Stimulated activated CD4-positive, alpha-beta T cell treated with anti-CD3 and anti-CD28 coated beads, Interleukin-15, amount 100 ng/mL, for 1 hour (primary cell): ENCODE results near the gene SLFN13.
"Not testable (repeated sequence)": the region's sequence is repeated elsewhere in the genome, so short reads cannot be mapped to it uniquely, and the experiment has no call there.

Experiments
- DNase-seq, 2 donors: peaks; one replicate each; pipeline ENCODE4 v3.0.0-alpha.2; 2020; ENCODE audit warnings: low read depth in 1 of 2, low spot score in 1 of 2

SLFN13 gene, protein sequence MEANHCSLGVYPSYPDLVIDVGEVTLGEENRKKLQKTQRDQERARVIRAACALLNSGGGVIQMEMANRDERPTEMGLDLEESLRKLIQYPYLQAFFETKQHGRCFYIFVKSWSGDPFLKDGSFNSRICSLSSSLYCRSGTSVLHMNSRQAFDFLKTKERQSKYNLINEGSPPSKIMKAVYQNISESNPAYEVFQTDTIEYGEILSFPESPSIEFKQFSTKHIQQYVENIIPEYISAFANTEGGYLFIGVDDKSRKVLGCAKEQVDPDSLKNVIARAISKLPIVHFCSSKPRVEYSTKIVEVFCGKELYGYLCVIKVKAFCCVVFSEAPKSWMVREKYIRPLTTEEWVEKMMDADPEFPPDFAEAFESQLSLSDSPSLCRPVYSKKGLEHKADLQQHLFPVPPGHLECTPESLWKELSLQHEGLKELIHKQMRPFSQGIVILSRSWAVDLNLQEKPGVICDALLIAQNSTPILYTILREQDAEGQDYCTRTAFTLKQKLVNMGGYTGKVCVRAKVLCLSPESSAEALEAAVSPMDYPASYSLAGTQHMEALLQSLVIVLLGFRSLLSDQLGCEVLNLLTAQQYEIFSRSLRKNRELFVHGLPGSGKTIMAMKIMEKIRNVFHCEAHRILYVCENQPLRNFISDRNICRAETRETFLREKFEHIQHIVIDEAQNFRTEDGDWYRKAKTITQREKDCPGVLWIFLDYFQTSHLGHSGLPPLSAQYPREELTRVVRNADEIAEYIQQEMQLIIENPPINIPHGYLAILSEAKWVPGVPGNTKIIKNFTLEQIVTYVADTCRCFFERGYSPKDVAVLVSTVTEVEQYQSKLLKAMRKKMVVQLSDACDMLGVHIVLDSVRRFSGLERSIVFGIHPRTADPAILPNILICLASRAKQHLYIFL

GRCh38 chr17:35448214-35448898, at the start of gene SLFN13:
Gene SLFN13, minus strand, starts transcription at chr17:35448766. Its CDS starts 3,086 bp downstream, at chr17:35445680.
- DNase-seq, result peak; percentile 64 to 78

DNA sequence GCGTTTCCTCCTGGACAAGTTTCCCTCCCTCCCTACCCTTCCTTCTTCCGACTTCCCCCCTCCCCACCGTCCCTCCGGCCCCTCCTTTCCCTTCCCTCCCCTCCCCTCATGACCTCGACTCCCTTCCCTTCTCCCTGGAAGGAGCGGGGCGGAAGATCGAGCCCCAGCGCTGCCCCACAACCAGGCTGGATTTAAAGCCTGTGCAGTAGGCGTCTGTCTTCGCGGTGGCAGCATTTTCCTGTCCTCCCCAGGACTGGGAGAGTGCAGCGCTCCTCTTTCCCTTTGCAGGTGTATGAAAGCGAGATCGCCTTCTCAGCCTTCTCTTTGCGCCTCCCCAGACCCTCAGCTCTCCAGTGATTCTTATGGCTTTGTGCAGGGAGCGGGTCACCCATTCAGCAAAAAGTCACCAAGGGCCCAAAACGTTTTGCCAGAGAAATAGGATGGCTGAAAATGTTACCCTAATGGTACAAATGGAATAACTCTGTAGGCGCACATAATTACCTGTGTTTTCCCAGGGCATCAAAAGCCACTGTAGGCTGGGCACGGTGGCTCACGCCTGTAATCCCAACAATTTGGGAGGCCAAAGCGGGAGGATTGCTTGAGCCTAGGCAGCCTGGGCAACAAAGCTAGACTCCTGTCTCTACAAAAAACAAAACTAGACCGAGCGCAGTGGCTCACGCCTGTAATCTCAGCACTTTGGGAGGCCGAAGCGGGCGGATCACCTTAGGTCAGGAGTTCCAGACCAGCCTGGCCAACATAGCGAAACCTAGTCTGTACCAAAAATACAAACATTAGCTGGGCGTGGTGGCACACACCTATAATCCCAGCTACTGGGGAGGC, 48.1 kb upstream of the SLFN13 start:
- no peak for DNase-seq

GRCh38 chr17:35493040-35493439, 44.5 kb upstream of the SLFN13 start:
- DNase-seq, result no peak

DNA sequence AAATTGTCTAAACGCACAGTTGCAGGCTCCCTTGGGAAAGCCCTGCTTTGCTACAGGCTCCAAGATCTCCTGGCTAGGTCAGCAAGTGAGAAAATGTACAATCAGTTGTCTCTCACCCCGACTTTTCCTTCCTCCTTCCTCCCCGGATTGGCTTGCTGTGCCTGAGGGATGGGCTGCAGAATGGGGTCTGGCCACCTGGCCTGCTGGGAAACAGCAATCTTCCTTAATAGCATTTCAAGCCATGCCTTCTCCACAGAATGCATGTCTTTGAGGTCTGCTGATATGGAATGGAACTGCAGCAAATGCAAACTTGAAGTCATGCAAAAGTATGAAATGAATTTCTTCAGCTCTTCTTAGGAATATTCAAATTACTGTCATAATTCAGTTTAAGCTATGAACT, 42.9 kb upstream of the SLFN13 start:
- no peak for DNase-seq

- no peak for DNase-seq
These were observed 41.4 kb upstream of the SLFN13 start for GRCh38 chr17:35489944-35490343.

GRCh38 chr17:35488991-35489390, 40.4 kb upstream of the SLFN13 start:
- DNase-seq, result no peak

- DNase-seq, result peak; percentile 53 to 71
These were observed 38.6 kb upstream of the SLFN13 start for GRCh38 chr17:35486920-35487732.

- no peak for DNase-seq
These were observed 30.7 kb upstream of the SLFN13 start for GRCh38 chr17:35479271-35479670.

- no peak for DNase-seq
These were observed 28.7 kb upstream of the SLFN13 start for GRCh38 chr17:35477248-35477647.

DNA sequence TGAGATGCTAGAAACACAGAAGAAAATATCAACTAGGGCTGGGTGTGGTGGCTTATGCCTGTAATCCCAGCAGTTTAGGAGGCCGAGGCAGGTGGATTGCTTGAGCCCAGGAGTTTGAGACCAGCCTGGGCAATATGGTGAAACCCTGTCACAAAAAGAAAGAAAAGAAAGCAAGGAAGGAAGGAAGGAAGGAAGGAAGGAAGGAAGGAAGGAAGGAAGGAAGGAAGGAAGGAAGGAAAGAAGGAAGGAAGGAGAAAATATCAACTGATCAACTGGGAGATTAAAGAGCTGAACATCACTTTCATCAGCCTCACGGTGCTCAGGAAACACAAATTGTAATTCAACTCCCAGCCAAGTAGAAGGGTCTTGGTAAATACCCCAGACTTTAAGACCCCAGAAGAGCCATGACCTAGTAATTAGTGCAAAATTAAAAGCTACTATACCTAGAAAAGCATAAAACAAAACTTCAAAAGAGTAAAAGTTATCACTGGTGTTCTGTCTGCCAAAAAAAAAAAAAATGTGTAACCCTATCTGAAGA, 27.8 kb upstream of the SLFN13 start:
- DNase-seq, result no peak

DNA sequence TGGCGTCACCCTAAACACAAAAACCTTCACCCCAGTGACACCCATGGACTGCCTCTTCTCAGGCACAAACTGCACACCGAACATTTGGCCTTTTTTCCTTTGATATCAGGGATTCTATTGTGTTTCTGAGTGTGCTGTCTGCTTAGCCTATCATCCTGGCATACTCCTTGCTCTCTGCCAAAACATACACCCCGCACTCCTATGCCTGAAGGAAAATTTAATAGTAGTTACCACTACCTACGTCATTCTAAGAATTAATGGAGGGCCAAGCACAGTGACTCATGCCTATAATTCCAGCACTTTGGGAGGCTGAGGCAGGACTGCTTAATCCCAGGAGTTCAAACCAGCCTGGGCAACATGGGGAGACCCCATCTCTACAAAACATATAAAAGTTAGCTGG, 19.9 kb upstream of the SLFN13 start:
- DNase-seq, result no peak

DNA sequence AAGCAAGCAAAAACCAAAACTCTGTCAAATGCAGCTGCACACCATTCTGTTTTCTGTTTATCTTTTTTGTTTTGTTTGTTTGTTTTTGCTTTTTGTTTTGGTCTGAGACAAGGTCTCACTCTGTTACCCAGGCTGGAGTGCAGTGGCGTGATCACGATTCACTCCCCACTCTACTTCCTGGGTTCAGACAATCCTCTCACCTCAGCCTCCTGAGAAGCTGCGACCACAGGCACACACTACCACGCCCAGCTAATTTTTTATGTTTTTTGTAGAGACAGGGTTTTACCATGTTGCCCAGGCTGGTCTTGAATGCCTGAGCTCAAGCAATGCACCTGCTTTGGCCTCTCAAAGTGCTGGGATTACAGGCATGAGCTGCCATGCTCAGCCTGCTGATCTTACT, 19.3 kb upstream of the SLFN13 start:
- DNase-seq, result no peak

DNA sequence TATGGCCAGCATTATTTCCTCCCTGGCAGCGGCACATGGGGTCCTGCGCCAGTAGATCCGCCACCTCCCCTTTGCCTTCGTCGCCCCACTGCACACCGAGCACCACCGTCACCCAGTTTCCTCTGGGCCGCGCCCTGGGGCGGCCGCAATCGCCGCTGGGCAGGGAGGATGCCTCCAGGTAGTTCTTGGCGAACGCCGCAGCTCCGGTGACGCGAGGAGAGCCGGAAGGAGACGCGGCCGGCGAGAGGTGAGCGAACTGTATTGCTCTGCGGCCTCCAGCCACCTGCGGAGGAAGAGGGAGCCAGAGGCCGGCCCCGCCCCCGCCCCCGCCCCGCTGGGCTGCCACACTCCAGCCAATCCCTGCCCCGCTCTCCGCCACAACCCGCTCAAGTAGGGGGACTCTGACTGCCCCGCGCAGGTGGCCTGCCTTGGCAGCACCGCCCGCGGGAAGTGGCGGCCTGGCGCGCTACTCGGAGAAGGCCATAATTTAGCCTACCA, 11.8 kb upstream of the SLFN13 start:
- DNase-seq, result peak in 1 of 2 donors; percentile 10

- DNase-seq, result not testable (repeated sequence)
These were observed 5.5 kb upstream of the SLFN13 start for GRCh38 chr17:35454035-35454434.

GRCh38 chr17:35453171-35453570, 4.6 kb upstream of the SLFN13 start:
- DNase-seq, result no peak

DNA sequence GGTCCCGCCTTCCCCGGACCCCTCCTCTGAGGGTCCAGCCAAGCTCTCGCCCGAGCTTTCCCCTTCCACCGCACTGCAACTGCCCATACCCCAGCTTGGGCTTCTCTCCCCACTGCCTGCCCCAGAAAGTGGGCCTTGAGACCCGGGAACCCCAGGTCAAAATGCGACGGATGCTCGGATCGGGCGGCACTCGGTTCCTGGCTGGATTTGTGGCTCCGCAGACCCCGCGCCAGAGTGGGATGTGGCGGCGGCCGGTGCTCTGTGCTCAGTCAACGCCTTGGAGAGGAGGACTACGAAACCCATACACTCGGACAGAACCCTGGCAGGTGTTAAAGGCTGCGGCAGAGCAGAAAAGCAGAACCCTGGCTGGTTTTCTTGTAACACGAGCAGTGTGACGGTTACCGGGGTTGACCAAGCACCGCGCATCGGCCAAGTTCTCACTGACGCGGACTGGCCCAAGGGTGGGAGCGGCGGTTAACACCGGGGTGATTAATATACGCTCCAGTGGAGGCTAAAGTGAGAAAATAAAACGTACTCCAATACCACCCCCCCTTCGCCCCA, 885 bp upstream of the SLFN13 start:
- no peak for DNase-seq

DNA sequence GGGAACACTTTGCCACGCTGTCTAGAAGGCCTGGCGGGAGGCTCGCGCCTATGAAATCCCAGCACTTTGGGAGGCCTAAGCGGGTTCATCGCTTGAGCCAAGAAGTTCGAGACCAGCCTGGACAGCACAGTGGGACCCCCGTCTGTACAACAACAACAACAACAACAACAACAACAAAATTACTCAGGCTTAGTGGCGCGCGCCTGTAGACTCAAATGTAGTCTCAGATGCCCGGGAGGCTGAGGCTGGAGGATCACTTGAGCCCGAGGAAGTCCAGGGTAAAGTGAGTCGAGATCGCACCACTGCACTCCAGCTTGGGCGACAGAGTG, 297 bp upstream of the SLFN13 start:
- no peak for DNase-seq

DNA sequence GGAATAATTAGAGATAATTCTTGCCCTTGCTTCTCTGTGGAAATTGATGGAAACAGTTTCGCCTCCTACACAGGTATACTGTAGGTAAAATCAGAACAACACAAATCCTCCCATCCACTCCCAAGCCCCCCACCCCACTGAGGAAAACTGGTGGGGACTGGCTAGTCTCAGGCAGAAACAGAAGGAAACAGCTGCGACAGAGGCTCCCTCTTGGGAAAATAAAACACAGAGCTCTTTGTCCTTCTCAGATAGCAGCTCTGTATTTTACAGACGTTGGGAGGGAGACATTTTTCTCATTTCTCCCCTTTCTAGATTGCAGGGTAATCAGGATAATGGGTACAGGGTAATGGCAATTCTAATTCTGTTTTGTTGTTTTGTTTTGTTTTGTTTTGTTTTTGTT, 1.1 kb downstream of the SLFN13 start:
- no peak for DNase-seq

GRCh38 chr17:35438433-35438832, 10.1 kb downstream of the SLFN13 start:
- DNase-seq, result no peak
